AG09319 (cell line): Measurements from ENCODE around the gene KRT6A.
A peak's percentile ranks its signal among the peaks of the same experiment; 100 is the strongest.

Experiments used
- DNase-seq: peaks from one replicate; pipeline ENCODE4 v3.0.0-alpha.2; 2010; ENCODE audit warnings: low read depth; ENCODE audit errors: extremely low read depth
- TF ChIP-seq, protein P1 (sequence below): IDR thresholded peaks from 2 replicates; pipeline ENCODE4 v1.5.1; 2011; ENCODE audit warnings: low read depth, mild to moderate bottlenecking, inconsistent platforms, low read length, moderate library complexity

The KRT6A gene

DNA sequence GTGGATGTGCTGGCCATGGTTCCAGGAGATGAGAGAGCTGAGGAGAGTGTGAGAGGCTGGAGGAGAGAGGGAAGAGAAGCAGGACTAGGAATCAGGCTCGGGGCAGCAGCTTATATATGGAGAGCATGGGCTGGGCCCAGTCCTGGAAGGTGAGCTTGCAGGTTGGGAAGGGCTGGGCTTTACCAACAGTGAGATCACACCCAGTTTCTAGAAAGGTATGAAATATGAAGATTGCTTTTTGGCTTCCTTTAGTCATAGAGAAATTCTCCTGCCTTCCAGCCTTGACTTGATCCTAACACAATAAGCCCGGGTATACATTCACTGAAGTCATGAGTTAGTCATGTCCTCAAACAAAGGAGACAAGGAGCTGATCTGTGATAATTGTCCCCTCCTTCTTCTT, at the start of gene KRT6A:
KRT6A (minus strand) TSS at position 86 of the 400 bp plus-strand sequence; CDS start at position 17, 69 bp downstream.
- TF ChIP-seq, protein P1, sequence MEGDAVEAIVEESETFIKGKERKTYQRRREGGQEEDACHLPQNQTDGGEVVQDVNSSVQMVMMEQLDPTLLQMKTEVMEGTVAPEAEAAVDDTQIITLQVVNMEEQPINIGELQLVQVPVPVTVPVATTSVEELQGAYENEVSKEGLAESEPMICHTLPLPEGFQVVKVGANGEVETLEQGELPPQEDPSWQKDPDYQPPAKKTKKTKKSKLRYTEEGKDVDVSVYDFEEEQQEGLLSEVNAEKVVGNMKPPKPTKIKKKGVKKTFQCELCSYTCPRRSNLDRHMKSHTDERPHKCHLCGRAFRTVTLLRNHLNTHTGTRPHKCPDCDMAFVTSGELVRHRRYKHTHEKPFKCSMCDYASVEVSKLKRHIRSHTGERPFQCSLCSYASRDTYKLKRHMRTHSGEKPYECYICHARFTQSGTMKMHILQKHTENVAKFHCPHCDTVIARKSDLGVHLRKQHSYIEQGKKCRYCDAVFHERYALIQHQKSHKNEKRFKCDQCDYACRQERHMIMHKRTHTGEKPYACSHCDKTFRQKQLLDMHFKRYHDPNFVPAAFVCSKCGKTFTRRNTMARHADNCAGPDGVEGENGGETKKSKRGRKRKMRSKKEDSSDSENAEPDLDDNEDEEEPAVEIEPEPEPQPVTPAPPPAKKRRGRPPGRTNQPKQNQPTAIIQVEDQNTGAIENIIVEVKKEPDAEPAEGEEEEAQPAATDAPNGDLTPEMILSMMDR = no peak
- DNase-seq = no peak

DNA sequence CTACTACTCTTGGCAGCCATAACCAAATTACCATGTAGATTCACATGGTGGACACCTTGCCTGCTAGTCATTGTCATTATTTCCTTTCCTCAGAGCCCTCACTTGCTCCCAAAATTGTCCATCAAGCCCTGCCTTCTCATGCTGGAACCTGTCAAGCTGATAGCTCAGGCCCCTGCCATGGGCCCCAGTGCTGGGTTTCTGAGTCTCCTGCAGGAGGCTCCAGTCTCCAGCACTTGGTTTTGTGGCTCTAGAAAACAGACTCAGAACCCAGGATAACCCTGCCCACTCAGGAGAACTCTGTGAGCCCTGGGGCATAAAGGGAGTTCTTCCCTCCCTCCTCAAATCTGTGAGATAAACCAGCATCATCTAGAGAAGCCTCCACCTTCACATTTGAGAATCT, 49.1 kb upstream of the KRT6A start:
- DNase-seq = no peak
- TF ChIP-seq, protein P1 = no peak

DNA sequence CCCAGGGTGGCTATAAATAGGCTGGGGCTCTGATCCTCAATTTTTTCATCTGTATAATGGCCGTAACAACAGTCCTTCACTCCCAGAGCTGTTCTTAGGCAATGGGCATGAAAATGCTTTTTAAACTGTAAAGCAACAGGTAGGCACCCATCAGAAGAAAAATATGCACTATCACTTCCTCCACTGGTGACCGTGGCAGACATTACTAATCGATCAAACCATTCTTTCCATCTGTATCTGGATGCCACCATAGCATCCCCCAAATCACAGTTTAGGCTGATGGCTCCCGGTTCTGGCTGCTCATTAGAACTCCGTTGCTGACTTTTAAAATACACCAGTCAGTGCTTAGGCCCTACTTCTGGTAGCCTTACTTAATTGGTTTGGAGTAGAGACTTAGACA, 48.7 kb upstream of the KRT6A start:
- no peak for DNase-seq
- TF ChIP-seq, protein P1 = no peak

DNA sequence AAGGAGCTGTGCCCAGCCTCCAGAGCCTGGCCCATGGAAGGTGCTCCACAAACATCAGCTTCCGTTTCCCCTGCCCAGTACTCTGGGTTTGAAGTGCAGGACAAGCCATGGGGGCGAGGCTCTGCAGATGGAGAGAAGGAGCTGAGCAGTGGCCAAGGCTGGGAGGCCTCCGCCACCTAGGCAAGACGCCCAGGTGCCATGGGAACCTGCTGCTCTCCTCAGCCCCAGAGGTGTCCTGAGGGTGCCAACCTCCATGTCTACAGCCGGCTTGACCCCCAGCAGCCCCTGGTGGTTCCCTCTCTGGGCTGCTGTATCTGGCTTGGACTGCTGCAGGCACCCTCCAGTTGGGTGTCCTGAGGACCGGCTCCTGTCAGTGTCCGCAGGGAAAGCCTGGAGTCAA, 47.5 kb upstream of the KRT6A start:
- TF ChIP-seq, protein P1 = no peak

DNA sequence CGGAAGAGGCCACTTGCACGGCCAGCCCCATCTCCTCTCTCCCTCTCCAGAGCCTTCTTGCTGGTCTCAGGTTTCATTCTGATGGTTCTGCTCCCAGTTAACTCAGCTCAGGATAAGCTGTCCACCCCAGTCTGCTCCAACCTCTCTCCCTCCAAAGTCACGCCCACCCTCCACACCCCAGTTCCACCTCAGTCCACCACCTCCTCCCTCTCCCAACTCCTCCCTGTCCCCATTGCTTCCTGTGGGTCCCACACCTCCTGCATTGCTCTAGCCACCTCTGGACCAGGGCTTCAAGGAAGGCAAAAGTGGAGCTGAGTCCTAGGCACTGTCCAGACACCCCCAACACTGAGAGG, 46.7 kb upstream of the KRT6A start:
- TF ChIP-seq, protein P1 = no peak

More for the DNA sequence above, 47.5 kb upstream of the KRT6A start:
- DNase-seq = no peak

DNA sequence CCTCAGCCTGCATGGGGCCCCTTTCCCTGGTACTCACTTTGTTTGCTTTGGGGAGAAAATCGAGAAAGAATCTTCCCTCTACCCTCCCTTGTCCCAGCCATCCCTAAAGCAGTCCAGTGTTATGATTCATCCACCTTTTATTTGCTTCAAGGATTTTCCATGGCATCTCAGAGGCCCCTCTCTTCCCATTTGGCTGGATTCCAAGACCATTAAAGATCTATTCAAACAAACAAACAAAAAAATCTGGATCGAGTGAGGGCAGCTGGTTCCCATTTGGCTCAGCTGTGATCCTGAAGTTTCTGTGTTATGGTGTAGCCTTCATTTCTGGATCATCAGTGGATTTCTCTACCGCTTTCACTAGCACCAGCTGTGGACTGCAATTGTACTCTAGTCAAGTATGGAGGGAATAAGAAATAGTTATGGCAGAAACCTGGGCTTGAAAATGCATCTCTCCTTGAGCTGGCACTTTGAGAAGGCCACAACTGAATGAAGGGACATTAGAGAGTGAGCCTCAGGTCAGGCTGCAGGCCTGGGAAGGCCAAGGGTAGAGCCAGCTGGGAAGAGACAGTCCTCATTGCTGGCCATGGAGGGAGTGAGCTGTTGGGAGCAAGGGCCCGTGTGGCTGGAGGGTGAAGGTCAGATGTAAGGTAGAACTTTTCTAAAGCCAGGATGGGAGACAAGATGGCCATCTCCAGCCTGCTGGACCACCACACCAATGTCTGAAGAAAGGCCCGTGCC, 46.2 kb upstream of the KRT6A start:
- peak; percentile 31 for DNase-seq
- TF ChIP-seq, protein P1 = no peak

More for the DNA sequence above, 46.7 kb upstream of the KRT6A start:
- DNase-seq = no peak

DNA sequence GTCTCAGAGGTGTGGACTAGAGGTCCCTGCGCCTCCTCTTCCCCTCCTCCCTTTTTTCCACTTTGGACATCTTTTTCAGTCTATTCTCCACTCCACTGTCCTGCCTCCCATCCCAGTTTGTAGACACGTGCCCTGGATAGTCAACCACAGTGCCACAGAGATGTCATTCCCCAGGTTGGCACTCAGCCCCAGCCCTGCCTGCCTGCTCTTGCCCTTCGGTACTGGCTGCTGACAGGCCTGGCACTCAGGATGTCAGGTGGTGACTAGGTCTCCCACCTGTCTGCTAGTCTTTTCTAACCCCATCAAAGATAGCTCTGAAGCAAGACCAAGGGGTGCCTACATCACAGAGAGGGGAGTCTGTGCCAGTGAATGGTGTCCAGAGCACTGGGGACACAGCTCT, 44.0 kb upstream of the KRT6A start:
- no peak for DNase-seq
- TF ChIP-seq, protein P1 = no peak
